ENCODE measurements around the gene KCNH2.
"Not testable (repeated sequence)": the region's sequence is repeated elsewhere in the genome, so short reads cannot be mapped to it uniquely, and the experiment has no call there.

The KCNH2 gene, protein sequence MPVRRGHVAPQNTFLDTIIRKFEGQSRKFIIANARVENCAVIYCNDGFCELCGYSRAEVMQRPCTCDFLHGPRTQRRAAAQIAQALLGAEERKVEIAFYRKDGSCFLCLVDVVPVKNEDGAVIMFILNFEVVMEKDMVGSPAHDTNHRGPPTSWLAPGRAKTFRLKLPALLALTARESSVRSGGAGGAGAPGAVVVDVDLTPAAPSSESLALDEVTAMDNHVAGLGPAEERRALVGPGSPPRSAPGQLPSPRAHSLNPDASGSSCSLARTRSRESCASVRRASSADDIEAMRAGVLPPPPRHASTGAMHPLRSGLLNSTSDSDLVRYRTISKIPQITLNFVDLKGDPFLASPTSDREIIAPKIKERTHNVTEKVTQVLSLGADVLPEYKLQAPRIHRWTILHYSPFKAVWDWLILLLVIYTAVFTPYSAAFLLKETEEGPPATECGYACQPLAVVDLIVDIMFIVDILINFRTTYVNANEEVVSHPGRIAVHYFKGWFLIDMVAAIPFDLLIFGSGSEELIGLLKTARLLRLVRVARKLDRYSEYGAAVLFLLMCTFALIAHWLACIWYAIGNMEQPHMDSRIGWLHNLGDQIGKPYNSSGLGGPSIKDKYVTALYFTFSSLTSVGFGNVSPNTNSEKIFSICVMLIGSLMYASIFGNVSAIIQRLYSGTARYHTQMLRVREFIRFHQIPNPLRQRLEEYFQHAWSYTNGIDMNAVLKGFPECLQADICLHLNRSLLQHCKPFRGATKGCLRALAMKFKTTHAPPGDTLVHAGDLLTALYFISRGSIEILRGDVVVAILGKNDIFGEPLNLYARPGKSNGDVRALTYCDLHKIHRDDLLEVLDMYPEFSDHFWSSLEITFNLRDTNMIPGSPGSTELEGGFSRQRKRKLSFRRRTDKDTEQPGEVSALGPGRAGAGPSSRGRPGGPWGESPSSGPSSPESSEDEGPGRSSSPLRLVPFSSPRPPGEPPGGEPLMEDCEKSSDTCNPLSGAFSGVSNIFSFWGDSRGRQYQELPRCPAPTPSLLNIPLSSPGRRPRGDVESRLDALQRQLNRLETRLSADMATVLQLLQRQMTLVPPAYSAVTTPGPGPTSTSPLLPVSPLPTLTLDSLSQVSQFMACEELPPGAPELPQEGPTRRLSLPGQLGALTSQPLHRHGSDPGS

DNA sequence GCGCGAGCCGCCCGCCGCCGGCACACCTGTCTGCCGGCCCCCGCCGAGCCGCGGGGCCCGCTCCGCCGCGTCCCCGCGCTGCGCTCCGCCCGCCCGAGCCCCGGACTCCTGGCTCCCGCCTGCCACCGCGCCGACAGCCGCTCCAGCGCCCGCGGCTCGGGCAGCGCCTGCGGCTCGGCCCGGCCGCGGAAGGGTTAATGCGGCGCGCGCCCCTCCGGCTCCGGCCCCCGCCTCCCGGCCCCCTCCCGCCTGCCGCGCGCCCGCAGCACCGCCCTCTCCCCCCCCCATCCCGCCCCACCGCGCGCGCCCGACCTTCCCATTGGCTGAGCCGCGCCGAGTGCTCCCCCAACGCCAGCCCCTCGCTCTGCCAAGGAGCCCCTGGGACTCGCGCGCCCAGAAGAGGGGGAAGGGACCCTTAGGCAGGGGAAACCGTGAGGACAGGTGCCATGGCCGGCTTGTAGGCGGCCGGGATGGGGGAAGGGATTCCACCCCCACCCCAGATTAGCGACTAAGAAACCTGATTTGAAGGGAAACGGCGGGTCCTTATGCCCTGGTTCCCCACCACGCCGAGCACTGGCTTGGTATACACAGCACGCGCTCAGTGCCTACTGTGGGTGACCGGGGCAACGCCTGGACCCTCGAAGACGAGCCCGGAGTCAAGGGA lies at the start of gene KCNH2:
KCNH2 (minus strand) TSS at position 196 of the 664 bp plus-strand sequence. CDS start 408 bp downstream, outside the sequence.
- peak; percentile 56 for DNase-seq

DNA sequence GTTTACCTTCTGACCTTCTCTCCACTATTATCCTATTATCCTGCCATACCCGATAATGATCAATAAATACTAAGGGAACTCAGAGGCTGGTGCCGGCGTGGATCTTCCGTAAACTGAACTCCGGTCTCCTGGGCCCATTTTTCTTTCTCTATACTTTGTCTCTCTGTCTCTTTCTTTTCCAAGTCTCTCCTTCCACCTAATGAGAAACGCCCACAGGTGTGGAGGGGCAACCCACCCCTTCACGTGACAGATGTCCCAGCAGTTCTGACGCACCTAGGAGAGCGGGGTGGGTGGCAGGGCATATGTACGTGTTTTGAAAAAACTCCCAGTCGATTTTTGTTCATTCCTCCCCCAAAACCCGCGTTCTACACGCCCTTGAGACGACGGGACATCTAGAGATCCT lies 49.6 kb upstream of the KCNH2 start:
- DNase-seq = not testable (repeated sequence)

DNA sequence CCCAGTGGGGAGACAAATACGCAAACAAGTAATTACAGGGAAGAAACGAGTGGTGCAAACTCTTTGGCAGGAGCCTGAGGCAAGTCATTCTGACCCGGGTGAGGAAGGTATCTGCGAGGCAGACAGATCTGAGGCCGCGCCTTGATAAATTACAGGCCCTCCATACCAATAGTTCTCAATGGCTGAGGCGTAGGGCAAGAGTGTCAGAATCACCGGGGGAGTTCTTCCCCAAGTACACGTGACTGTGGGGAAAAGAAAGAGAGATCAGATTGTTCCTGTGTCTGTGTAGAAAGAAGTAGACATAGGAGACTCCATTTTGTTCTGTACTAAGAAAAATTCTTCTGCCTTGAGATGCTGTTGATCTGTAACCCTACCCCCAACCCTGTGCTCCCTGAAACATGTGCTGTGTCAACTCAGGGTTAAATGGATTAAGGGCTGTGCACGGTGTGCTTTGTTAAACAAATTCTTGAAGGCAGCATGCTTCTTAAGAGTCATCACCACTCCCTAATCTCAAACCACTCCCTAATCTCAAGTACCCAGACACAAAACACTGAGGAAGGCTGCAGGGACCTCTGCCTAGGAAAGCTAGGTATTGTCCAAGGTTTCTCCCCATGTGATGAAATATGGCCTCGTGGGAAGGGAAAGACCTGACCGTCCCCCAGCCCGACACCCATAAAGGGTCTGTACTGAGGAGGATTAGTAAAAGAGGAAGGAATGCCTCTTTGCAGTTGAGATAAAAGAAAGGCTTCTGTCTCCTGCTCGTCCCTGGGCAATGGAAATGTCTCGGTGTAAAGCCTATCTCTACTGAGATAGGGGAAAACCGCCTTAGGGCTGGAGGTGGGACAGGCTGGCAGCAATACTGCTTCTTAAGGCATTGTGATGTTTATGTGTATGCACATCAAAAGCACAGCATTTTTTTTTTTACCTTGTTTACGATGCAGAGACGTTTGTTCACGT lies 48.9 kb upstream of the KCNH2 start:
- not testable (repeated sequence) for DNase-seq

DNA sequence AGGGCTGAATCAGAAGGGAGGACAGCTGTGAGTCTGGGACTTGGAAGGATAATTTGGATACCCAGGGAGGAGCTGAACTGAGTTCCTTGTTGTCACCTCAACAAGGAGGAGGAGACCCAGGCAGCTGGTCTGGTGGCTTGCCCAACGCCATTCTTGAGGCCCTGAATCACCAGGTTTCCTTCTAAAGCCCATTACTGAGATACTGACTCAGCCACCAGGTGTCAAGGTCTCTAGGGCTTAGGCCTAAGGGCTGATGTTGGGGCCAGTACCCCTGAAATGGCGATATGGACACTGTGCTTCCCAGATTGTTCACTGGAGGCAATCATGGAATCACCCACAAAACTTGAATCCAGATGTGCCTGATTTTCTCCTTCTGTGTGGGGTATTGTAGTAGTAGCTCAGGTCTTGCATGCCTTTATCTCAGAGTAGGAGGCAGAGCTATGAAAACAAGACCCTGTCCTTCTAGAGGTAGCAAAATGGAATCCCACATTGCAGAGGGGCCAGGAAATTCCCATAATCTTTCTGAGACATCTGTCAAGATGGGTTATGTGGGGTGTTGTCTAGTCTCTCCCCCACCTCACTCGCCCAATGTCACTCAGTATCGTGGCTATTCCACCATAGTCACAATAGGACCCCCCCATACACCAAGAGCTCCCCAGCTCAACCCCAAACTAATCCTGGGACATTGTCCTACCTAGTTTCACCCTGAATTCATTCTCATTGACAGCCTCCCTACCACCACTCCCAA lies 48.0 kb upstream of the KCNH2 start:
- DNase-seq = no peak

DNA sequence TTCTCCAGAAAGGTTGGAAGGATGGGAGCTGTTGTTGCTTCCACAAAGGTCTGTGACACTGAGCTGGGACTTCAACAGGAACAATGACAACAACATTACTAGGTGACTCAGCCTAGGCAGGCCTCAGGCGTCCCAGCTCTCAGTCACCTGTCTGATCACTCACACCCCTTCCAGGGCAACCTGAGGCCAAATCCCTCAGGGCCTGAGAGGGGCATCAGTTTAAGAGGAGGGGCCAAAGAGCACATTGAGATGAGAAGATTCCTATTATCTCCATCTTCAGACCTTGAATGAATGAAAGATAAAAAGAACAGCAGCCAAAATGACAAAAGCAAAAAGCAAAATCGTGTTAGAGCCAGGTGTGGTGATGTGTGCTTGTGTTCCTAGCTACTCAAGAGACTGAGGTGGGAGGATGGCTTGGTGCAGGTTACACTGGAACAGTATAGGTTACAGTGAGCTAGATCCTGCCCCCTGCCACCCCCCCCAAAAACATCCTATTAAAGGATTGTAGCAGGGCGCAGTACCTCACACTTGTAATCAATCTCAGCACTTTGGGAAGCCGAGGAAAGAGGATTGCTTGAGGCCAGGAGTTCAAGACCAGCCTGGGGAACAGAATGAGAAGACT lies 46.4 kb upstream of the KCNH2 start, which contains the start of gene ATG9B:
ATG9B (minus strand) TSS at position 60 of the 622 bp plus-strand sequence. CDS start 71 bp downstream, outside the sequence.
- DNase-seq = no peak

DNA sequence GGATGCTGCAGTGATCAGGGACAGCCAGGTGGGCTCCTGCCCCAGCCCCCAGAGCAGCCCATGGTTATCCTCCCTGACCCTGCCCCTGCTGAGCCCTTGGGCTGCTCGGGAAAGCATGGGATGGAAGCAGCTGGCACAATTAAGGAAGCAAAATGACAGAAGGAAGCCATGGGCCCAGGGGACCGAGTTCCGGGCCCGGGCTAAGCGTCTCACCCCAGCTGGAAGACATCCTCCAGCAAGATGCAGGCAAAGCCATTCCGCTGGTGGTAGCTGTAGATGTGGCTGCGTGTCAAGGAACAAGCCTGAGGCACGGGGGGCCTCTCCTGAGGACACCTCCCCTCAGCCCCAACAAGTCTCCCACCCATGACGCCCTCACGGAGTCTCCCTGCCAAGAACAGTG lies 45.1 kb upstream of the KCNH2 start:
- DNase-seq = no peak

DNA sequence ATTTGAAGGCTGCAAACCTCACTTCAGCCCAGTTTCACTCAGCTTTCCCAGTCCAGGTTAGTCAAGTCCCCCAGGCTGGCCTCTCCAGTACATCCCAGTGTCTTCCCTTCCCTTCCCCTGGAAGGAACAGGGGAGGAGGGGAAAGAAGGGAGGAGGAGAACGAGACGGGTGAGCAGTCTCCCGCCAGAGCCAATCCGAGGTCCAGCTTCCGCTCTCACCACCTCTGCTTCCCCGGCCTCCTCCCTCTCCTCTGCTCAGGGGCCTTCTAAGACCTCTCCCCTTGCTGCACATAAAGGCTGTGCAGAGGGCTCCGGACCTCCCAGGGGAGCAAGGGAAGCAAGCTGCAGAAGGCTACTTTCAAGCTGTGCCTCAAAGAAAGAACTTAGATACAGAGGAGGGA lies 42.1 kb upstream of the KCNH2 start:
- no peak for DNase-seq

DNA sequence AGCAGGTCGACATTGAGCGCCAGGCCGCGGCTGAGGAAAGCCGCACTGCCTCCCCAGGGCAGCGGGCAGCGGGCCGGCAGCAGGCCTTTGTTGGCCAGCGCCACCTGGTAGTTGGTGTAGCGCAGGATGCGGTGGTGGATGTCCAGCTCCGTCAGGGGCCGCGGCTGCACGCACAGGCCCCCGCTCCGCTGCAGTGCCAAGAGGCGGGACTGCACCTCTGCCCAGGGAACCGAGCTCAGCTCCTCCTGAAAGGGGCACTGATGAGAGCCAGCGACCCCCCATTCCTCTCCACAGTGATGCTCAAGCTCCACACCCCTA lies 41.0 kb upstream of the KCNH2 start:
- DNase-seq = no peak

DNA sequence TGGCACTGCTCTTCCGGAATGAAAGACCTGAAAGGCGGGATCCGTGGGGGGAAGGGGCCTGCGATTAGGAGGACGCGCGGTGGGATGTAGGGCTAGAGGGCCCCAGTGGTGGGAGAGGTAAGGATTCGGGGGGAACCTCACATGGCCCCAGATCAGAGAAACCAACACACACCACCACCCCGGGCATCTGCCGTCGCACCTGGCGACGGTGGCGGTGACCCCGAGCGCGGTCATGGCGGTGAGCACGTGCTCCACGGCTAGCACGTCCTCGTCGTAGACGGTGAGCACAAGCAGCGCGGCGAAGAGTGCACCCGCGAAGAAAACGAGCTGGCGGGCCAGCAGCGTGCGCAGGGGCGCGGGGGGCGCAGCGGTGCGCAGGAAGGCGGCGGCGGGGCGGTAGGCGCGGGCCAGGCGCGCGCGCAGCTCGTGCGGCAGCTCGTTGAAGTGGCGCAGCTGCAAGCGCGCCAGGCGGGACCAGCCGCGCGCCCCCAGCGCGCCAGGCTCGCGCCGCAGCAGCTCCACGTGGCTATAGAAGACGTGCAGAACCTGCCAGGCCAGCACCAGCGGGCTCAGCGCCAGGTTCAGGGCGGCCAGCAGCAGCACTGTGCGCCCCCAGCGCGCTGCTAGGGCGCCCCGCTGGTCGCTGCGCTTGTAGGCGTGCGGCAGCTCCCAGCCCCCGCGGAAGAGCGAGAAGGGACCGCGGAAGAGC lies 40.5 kb upstream of the KCNH2 start:
- DNase-seq = no peak

DNA sequence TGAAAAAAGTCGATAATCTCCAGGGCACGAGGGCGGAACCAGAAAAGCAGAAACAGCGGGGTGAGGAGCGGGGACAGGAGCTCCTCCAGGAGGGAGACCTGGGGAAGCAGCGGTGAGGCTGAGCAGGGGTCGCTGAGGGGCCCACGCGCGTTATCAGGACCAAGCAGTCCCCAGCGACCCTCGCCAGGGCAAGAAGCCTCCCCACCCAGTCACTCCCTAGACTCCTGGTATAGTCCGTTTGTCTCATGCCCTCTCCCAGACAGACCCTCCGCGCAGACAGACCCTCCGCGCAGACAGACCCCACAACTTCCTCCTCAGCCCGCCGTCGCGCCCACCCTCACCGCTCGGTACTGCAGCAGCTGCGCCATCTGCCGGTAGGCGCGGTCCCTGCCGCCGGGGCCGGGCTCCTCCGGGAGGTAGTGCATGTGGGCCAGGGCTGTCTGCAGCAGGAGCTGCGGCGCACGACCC lies 39.9 kb upstream of the KCNH2 start:
- no peak for DNase-seq

DNA sequence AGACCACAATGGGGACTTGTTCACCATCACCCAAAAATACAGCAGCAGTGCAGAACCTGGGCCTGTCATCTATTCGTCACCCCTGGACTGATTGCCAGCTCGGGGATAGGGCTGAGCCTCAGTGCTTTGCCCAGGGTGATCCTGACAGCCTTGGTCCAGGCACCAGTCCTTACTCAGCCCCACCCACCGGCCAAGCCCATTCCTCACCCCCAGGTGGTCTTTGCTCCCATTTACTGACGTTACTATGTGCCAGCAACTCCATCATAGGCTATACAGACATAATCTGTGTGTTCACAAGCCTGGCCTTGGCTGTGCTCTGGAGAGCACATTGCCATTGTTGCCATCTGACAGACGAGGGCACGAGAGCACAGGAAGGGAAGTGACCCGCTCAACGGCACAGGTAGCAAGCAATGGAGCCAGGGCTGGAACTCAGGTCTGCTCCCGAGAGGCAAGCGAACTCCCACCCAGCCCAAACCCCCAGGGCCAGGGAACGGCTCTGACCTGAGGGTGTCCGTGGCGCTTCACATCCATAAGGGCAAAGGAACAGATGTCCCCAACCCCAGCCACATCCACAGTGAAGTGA lies 39.3 kb upstream of the KCNH2 start:
- DNase-seq = no peak

DNA sequence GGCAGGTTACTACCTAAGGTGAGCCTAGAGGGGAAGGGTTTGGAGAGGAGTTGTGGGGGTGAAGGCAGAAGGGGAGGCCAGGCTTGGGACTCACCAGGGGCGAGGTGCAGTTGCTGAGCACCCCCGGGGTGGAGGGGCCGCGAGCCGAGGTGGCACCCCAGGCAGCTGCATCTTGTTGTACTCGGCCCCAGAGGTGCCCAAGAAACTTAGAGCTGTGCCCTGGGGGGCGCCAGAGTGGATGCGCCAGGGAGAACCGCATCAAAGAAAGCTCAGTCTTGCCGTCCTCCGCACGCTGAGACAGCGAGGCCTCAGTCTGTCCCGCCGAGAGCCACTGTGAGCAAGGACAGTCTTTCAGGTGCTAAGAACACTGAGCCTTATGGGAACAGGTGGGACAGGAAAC lies 38.8 kb upstream of the KCNH2 start:
- DNase-seq = no peak

DNA sequence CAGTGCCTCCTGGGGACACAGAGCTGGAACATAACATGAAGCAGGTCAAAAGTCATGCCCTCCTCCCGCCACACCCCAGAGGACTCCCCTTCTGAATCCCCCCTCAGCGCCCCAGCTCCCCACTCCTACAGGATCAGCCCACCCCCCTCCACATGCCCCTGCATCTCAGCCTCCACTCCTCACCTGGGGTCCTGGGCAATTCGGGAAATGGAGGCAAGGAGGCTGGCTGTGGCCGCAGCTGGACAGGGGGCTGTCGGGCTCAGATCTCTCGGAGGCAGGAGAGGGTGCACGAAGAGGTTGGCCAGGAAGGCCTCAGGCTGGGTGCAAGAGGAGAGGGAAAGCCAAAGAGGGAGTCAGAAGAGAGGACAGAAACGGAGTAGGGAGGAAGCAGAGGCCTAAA lies 38.4 kb upstream of the KCNH2 start:
- no peak for DNase-seq

DNA sequence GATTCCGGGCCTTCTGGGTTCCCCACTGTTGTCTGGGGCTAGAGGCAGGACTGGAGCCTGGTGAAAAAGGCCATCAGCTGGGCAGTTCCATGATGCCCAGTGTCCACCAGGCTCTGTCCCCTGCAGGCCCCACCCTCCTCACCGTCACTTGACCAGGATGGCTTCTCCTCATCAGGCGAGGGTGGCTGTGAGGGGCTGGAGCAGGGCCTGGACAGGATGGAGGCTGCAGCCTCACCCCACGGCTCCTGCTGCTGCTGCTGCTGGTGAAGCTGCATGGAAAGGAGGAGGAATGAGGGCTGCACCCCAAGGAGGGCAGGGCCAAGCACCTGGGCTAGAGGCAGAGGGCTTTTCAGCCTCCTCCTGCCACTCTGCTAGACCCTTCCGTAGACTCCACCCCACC lies 37.8 kb upstream of the KCNH2 start:
- no peak for DNase-seq

DNA sequence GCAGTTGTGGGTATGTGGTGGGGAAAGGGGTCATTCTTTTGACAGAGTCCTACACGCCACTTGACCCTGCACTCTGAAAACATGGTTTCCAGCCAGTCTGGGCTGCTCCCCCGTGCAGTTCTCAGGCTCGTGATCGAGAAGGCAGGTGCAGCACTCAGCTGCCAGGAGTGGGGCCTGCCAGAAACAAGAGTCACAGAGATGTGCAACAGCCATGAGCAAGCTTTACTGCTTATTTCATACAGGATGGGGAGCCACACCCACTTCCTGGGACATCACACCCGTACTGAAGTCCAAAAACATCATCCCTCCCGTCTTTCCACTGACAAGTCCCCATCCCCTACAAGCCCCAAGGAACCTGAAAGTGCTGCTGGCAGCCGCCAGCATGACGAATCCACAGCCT lies 36.8 kb upstream of the KCNH2 start:
- DNase-seq = no peak

DNA sequence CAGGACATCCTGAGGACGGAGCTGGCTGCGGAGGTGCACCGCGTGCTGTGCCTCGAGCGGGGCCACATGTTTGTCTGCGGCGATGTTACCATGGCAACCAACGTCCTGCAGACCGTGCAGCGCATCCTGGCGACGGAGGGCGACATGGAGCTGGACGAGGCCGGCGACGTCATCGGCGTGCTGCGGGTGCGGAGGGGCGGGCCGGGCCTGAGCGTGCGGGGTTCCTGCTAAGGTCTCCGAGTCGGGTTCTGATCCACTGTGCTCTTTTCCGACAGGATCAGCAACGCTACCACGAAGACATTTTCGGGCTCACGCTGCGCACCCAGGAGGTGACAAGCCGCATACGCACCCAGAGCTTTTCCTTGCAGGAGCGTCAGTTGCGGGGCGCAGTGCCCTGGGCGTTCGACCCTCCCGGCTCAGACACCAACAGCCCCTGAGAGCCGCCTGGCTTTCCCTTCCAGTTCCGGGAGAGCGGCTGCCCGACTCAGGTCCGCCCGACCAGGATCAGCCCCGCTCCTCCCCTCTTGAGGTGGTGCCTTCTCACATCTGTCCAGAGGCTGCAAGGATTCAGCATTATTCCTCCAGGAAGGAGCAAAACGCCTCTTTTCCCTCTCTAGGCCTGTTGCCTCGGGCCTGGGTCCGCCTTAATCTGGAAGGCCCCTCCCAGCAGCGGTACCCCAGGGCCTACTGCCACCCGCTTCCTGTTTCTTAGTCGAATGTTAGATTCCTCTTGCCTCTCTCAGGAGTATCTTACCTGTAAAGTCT lies 35.8 kb upstream of the KCNH2 start:
- no peak for DNase-seq

DNA sequence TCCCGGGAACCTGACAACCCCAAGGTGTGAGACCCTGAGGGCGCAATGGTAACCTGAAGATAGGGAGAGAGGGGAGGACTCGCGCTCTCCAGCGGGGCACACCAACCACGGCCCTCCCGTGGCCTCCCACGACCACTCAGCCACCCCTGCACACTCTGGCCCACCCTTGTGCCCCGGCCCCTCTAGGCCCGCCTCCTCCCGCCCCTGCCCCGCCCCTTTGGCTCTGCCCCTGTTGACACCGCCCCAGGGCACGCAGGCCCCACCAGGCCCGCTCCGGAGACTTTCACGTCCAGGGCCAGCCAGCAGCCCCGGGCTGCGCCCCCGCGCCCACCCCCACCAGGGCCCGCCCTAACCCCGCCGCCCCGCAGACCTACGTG lies 35.2 kb upstream of the KCNH2 start:
- no peak for DNase-seq

DNA sequence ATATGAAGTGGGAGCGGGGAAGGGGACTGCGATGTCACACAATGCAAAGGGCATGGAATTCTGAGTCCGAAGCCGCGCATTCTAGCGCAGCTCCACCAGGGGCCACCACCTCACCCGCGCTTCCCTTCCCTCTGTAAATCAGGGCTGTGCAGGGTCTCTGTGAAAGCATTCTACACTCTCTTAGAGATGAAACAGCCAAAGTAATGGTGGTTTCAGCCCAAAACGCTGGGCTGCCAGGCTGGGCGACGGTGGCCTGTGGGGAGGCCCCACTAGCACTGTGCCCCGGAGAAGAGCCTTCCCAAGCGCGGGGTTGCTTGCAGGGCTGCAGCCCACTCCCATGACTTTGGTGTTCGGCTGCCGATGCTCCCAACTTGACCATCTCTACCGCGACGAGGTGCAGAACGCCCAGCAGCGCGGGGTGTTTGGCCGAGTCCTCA lies 34.8 kb upstream of the KCNH2 start:
- no peak for DNase-seq
